GM23338 (cell line): ENCODE measurements around the gene NAA15. TPM values are rescaled to one million over a fixed set of nuclear protein-coding genes. Genes with fewer than 3 reads are reported as not detected.

Experiments
- ATAC-seq: fragments of 200-7000 bp; cut with Tn5 transposase; 3 replicates; pipeline ENCODE4 v1.9.1; 2020
- DNase-seq: peaks from one replicate; pipeline ENCODE4 v3.0.0-alpha.2; 2015; ENCODE audit warnings: low spot score
- H2AFZ ChIP-seq: fragments of 200-600 bp; sonication (generic); 2 replicates; pipeline ENCODE4 v1.8.0; 2016; ENCODE audit warnings: antibody characterized with exemption, mild to moderate bottlenecking, moderate library complexity
- H3F3A ChIP-seq: fragments of 200-600 bp; sonication (generic); replicated peaks from 2 replicates; pipeline ENCODE4 v1.8.0; 2017; ENCODE audit warnings: antibody characterized with exemption, mixed run types, low read depth
- H3K27ac ChIP-seq: fragments of 200-600 bp; sonication (generic); 2 replicates; pipeline ENCODE4 v1.6.1; 2016; ENCODE audit warnings: low read depth
- H3K27me3 ChIP-seq: fragments of 200-600 bp; sonication (generic); 2 replicates; pipeline ENCODE4 v1.8.0; 2016; ENCODE audit warnings: mild to moderate bottlenecking, mixed run types, moderate library complexity; ENCODE audit not compliant: insufficient read depth
- H3K36me3 ChIP-seq: fragments of 200-600 bp; sonication (generic); 2 replicates; pipeline ENCODE4 v1.8.0; 2016; ENCODE audit warnings: mild to moderate bottlenecking; ENCODE audit not compliant: insufficient read depth
- H3K4me1 ChIP-seq: fragments of 200-600 bp; sonication (generic); 2 replicates; pipeline ENCODE4 v1.8.0; 2016; ENCODE audit warnings: mild to moderate bottlenecking, moderate library complexity; ENCODE audit not compliant: insufficient read depth
- H3K4me2 ChIP-seq: fragments of 200-600 bp; sonication (generic); 2 replicates; pipeline ENCODE4 v1.7.1; 2017; ENCODE audit warnings: mixed run types
- H3K4me3 ChIP-seq: fragments of 200-600 bp; sonication (generic); 2 replicates; pipeline ENCODE4 v1.6.1; 2016; ENCODE audit warnings: mixed run types
- H3K79me2 ChIP-seq: fragments of 200-600 bp; sonication (generic); replicated peaks from 2 replicates; pipeline ENCODE4 v1.8.0; 2017; ENCODE audit warnings: mild to moderate bottlenecking; ENCODE audit not compliant: insufficient read depth
- H3K9me2 ChIP-seq: fragments of 200-600 bp; sonication (generic); 2 replicates; pipeline ENCODE4 v1.8.0; 2017; ENCODE audit not compliant: insufficient read depth
- H4K20me1 ChIP-seq: fragments of 200-600 bp; sonication (generic); replicated peaks from 2 replicates; pipeline ENCODE4 v1.8.0; 2017; ENCODE audit warnings: mild to moderate bottlenecking; ENCODE audit not compliant: insufficient read depth
- H3K27ac Mint-ChIP-seq: 2 replicates; pipeline ENCODE4 v1.8.0; 2020; ENCODE audit warnings: inconsistent platforms, mild to moderate bottlenecking, moderate library complexity, mixed read lengths
- H3K27me3 Mint-ChIP-seq: 3 replicates; pipeline ENCODE4 v1.8.0; 2022; ENCODE audit warnings: low read depth, mild to moderate bottlenecking, moderate library complexity, mixed read lengths, inconsistent platforms; ENCODE audit not compliant: insufficient read depth, poor library complexity
- H3K36me3 Mint-ChIP-seq: 3 replicates; pipeline ENCODE4 v1.8.0; 2021; ENCODE audit warnings: low read depth, mild to moderate bottlenecking, inconsistent platforms, moderate library complexity, mixed read lengths
- H3K4me1 Mint-ChIP-seq: 3 replicates; pipeline ENCODE4 v1.8.0; 2020; ENCODE audit warnings: mild to moderate bottlenecking, inconsistent platforms, mixed read lengths
- H3K4me3 Mint-ChIP-seq: 3 replicates; pipeline ENCODE4 v1.8.0; 2021; ENCODE audit warnings: moderate library complexity, mild to moderate bottlenecking, inconsistent platforms, mixed read lengths
- H3K9me3 Mint-ChIP-seq: 3 replicates; pipeline ENCODE4 v1.8.0; 2020; ENCODE audit warnings: moderate library complexity, mild to moderate bottlenecking, inconsistent platforms, mixed read lengths
- CREB1 ChIP-seq: fragments of 250-450 bp; sonication (Bioruptor Pico); IDR thresholded peaks from 2 replicates; pipeline ENCODE4 v1.5.0; 2020; ENCODE audit warnings: low read depth, mild to moderate bottlenecking, moderate library complexity
- EZH2 ChIP-seq: fragments of 200-600 bp; sonication (generic); IDR thresholded peaks from one replicate; pipeline ENCODE4 v1.8.0; 2017; ENCODE audit warnings: antibody characterized with exemption, mild to moderate bottlenecking, low read depth; ENCODE audit not compliant: unreplicated experiment
- EZH2phosphoT487 ChIP-seq: fragments of 200-600 bp; sonication (generic); IDR thresholded peaks from one replicate; pipeline ENCODE4 v1.8.1; 2018; ENCODE audit warnings: antibody characterized with exemption; ENCODE audit not compliant: unreplicated experiment
- JUNB ChIP-seq: IDR thresholded peaks from one replicate; pipeline ENCODE4 v1.6.1; 2016; ENCODE audit warnings: antibody characterized with exemption; ENCODE audit not compliant: unreplicated experiment
- POLR2AphosphoS5 ChIP-seq: IDR thresholded peaks from 2 replicates; pipeline ENCODE4 v1.6.1; 2016; ENCODE audit warnings: antibody characterized with exemption, low read depth
- REST ChIP-seq: IDR thresholded peaks from one replicate; pipeline ENCODE4 v1.6.1; 2018; ENCODE audit warnings: antibody characterized with exemption; ENCODE audit not compliant: unreplicated experiment
- STAT1 ChIP-seq: IDR thresholded peaks from one replicate; pipeline ENCODE4 v1.6.1; 2016; ENCODE audit warnings: antibody characterized with exemption; ENCODE audit not compliant: unreplicated experiment
- ZNF114 ChIP-seq: fragments of 250-450 bp; sonication (Bioruptor Pico); IDR thresholded peaks from 2 replicates; pipeline ENCODE4 v1.5.0; 2020; ENCODE audit warnings: mild to moderate bottlenecking, moderate library complexity
- ZNF331 ChIP-seq: fragments of 250-450 bp; sonication (Bioruptor Pico); IDR thresholded peaks from 2 replicates; pipeline ENCODE4 v1.5.0; 2020; ENCODE audit warnings: low read depth, mild to moderate bottlenecking, moderate library complexity
- ZNF462 ChIP-seq: fragments of 250-450 bp; sonication (Bioruptor Pico); IDR thresholded peaks from 2 replicates; pipeline ENCODE4 v1.5.0; 2020; ENCODE audit warnings: mild to moderate bottlenecking, moderate library complexity
- polyA plus RNA-seq: library from polyadenylated mRNA; unstranded; fragments of >200 nt; fragmentation: Nextera tagmentation; extraction: Ambion mirVana; gene quantifications from 2 replicates; pipeline ENCODE4 v1.2.1, GENCODE V29; 2016
- total RNA-seq: library from RNA; depleted of rRNA; stranded (reverse); fragments of >200 nt; shearing (Covaris generic); gene quantifications from 2 replicates; pipeline ENCODE4 v1.2.3, GENCODE V29; 2014

The NAA15 gene
- total and polyA plus RNA-seq, 2 experiments from 2014 or later, result 80.1 to 101 TPM

GRCh38 chr4:139367421-139368090, 66.3 kb downstream of the NAA15 start (continued):
- no peak for TF ChIP-seq REST
- TF ChIP-seq POLR2AphosphoS5, result no peak
- TF ChIP-seq STAT1, result no peak

- Histone ChIP-seq H3K4me3 (no peak overlapping the region), H4K20me1 (peaks cover 11% of the 10 kb centered on the region), H3F3A (no peaks in the 10 kb centered on the region), H3K4me2 (no peak overlapping the region), H3K27ac (no peak overlapping the region), H3K36me3 (peaks cover 59% of the 10 kb centered on the region), H2AFZ (no peak overlapping the region), H3K9me2 (no peaks in the 10 kb centered on the region), H3K4me1 (no peaks in the 10 kb centered on the region), H3K79me2 (peaks cover 38% of the 10 kb centered on the region), H3K27me3 (no peaks in the 10 kb centered on the region)
- H3K9me3 Mint-ChIP-seq, result no peaks in the 10 kb centered on the region
- no peak overlapping the region for H3K27ac Mint-ChIP-seq
- H3K4me1 Mint-ChIP-seq, result no peaks in the 10 kb centered on the region
- H3K27me3 Mint-ChIP-seq, result no peaks in the 10 kb centered on the region
- H3K4me3 Mint-ChIP-seq, result no peak overlapping the region
- no peak for ATAC-seq
- peaks cover 81% of the 10 kb centered on the region for H3K36me3 Mint-ChIP-seq
- DNase-seq, result no peak
- TF ChIP-seq ZNF462 (CRISPR knock-in tag), result no peak
- TF ChIP-seq CREB1 (CRISPR knock-in tag), result no peak
- TF ChIP-seq JUNB, result no peak
- no peak for TF ChIP-seq STAT1
- no peak for TF ChIP-seq EZH2phosphoT487
- TF ChIP-seq ZNF331 (CRISPR knock-in tag), result no peak
- TF ChIP-seq REST, result no peak
- TF ChIP-seq POLR2AphosphoS5, result no peak
- no peak for TF ChIP-seq ZNF114
- no peak for TF ChIP-seq EZH2
Observed at GRCh38 chr4:139368998-139369397, 67.7 kb downstream of the NAA15 start.
